B cell (primary cell): Measurements from ENCODE around the gene SNX20.

Experiments used
- CTCF ChIP-seq: fragments of 200-600 bp; IDR thresholded peaks from one replicate; pipeline ENCODE4 v1.8.0; 2022; ENCODE audit warnings: antibody characterized with exemption, mild to moderate bottlenecking
- EZH2 ChIP-seq: IDR thresholded peaks from 2 replicates; pipeline ENCODE4 v1.6.1; 2012; ENCODE audit warnings: borderline replicate concordance, low read depth, mild to moderate bottlenecking, moderate library complexity, low read length; ENCODE audit not compliant: insufficient read depth, poor library complexity, severe bottlenecking

GRCh38 chr16:50688867-50689266 is 7.8 kb upstream of the SNX20 start:
- no peak for TF ChIP-seq CTCF
- TF ChIP-seq EZH2, result no peak
